GM18909 (cell line): ENCODE data around the gene SPC24.
"Not testable (repeated sequence)": the region's sequence is repeated elsewhere in the genome, so short reads cannot be mapped to it uniquely, and the experiment has no call there.

Source experiments
- ATAC-seq: cut with Tn5 transposase; IDR thresholded peaks from one replicate; pipeline ENCODE4 v1.9.1; 2021; ENCODE audit warnings: mild to moderate bottlenecking; ENCODE audit not compliant: unreplicated experiment, poor library complexity

SPC24 gene

DNA sequence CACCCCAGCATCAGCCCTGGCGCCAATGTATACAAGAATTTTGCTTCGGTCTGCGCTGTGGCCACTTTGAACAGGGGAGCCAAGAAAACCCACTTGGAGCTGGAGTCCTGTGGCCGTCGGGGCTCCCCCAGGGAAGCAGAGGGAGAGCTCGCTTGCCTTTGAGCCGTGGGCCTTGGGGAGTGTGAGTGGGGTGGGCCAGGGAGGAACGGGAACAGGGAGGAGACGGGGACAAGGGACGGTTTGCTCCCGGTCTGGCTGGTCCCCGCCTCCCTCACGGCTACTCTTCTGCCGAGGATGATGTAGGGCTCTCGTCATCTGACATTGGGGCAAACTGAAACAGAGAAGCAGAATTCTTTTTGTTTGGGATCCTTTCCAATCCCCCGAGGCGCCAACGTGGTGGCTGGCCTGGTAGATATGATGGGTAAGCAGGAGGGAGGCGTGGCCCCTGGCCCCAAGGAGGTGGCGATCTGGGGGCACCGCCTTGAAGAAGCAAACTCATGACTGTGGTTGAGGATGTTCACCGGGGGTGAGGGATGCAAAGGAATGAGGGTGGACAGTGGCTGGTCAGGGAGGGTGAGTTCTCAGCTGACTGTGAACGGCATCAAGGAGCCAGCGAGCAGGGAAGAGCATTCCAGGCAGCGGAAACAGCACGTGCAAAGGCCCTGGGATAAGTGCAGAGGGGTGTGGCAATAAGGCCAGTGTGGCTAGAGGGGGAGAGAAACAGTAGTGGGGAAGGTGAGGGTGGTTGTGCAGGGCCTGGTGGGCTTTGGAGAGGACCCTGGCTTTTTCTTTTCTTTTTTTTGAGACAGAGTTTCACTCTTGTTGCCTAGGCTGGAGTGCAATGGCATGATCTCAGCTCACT, 10.9 kb upstream of the SPC24 start:
- no peak for ATAC-seq

GRCh38 chr19:11165486-11166030, 10.0 kb upstream of the SPC24 start:
- no peak for ATAC-seq

DNA sequence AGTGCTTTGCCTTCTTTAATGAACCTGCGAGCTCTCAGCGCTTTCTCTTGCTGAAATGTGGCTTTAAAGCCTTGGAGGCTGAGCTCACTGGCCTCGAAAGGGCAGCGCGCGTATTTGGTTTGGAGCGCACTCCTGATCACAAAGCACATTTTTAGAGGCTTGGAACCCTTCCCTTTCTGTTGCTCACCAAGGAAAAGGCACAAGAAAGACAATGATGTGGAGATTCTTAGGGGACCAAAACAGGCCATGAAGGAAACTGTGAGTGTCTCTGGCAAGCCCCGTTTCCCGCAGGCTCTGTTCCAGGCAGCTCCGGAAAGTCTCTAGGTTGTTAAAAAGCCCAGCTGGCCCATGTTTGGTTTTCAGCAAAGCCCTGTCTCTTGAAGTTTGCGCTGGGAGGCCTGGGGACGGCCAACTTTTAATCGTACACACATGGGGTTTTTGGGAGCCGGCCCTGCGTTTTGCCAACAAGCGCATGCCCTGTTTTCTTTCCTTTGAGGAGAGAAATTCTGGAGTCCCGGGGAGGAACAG, 9.4 kb upstream of the SPC24 start:
- ATAC-seq = no peak

DNA sequence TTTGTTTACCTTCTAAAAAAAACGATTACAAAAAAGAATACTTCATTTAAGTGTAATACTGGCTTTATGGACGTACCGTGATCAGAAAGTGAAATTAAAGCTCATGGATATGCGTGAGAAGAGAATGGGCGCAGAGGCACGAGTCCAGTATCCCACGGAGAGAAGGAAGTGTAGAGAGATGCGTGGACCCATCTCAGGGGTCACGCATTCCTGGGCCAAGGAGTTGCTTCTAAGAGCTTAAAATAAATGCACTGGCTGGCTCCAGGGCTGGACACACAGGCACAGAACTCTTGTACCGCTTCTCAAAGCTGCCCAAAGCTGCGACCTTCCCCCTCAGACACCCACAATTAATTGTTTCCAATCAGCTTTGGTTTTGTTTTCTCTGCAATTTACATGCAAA, 8.7 kb upstream of the SPC24 start:
- ATAC-seq = no peak

- not testable (repeated sequence) for ATAC-seq
Measured at GRCh38 chr19:11160440-11160768, 4.8 kb upstream of the SPC24 start.

GRCh38 chr19:11159598-11160439, 4.2 kb upstream of the SPC24 start:
- no peak for ATAC-seq

- no peak for ATAC-seq
Measured at GRCh38 chr19:11154683-11155047, 917 bp downstream of the SPC24 start.

DNA sequence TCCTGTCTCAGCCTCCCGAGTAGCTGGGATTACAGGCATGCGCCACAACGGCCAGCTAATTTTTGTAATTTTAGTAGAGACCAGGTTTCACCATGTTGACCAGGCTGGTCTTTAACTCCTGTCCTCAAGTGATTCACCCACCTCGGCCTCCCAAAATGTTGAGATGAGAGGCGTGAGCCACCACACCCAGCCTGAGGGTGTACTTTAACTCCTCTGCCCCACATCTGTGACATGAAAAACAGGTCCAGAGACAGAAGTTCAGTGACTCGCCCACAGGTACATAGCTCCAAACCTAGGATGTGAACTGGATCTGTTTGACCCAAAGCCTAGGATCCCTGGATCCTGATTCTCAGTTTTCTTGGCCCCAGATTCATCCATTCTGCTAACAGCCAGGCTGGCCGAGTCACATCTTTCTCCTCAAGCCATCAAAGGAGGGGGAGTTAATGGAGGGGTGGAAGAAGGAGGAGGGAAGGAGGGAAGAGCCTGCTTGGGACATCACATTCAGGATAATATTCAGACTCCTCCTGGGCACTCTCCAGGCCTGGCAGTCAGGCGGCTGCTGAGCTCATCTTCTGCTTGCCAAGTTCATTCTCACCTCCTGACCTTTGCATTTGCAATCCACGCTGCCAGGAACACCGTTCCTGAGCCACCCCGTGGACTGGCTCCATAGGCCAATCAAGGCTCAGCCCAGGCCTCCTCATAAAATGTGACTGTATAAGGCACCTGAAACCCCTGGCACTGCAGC, 3.1 kb downstream of the SPC24 start:
- ATAC-seq = no peak

DNA sequence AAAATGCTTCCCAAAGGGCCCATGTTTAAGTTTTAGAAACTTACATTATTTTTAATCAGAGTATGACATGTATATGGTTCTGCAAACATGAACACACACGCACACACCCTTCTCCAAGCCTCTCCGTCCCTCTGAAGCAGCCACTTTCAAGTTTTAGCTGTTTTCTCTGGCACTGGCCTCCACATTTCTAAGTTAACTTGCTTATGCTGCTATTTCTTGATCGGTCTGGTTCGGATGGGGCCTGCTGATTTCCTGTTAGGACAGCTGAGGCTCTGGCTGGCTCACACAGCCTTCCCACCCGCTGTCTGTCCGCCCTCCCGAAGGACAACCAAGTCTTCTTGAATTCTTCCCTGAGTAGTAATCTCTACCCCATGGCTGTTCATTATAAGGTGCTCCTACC, 4.4 kb downstream of the SPC24 start:
- no peak for ATAC-seq

DNA sequence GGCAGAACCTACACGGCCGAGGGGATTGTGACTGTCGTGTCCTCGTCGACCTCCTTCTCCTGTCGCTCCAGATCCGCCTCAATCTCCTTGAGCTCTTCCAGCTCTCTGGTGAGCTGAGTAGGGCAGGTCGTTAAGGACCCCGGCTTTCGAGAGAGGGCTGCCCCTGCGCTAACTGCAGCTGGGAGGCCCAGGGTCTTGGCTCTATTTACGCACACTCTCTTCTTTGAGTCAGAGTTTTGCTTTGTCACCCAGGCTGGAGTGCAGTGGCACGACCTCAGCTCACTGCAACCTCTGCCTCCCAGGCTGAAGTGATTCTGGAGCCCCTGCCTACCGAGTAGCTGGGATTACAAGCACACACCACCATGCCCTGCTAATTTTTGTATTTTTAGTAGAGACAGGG, 7.6 kb downstream of the SPC24 start:
- ATAC-seq = no peak

DNA sequence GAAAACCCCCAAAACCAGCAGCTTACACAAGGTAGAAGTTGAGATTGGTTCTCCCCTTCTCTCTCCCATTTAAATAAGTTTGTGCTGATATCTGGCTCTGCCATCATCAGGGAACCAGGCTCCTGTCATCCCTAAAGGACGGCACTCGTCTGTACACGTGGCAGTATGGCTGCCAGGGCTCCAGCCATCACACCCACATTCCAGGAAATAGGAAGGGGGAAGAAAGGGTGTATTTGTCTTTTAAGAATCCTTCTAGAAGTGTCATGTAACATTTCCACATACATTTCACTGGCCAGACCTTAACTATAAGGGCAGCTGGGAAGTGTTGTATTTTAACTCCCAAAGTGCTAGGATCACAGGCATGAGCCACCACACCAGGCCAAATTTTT, 10.1 kb downstream of the SPC24 start:
- ATAC-seq = no peak

DNA sequence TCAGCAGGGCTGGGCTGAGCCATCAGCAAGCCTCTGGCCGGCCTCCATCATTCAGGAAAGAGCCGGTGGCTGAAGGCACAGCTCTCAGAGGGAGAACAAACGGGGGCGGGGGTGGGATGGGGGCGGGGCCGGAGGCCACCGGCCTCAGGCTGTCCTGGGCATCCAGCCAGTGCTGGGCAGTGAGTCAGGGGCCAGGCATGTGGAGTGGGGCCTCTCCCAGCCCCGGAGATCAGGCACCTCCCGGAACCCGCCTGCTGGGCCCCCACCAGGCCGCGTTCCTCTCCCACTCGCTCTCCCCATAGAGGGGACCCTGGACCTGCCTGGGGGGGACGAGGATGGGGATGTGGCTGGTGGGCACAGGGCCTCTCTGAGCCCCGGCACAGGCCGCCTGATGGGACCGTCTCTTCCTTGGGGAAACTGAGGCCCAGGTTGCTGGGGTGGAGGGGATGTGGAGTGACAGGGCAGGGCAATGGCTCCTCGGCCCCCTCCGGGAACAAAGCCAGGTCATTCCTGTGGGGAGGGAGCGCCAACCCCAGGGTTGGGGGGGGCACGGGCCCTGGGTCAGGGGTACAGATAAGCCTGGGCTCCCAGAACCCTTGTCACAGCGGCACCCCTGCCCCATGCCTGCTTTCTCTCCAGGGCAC, 12.9 kb downstream of the SPC24 start:
- ATAC-seq = no peak

GRCh38 chr19:11141937-11142527, 13.6 kb downstream of the SPC24 start:
- ATAC-seq = no peak

DNA sequence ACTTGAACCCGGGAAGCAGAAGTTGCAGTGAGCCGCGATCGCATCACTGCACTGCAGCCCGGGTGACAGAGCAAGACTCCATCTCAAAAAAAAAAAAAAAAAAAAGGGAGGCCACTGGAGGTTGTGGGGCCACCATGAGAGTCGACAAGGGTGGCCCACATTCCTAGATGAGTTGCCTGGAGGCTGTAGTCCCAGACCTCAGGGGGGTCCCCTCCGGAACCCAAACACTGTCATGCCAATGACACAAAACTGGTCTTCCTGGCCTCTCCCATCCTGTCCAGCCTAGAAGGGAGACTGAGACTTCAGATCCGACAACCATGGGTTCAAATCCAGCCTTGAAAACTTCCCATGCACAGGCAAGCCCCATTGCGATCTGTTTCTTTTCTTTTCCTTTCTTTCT, 14.7 kb downstream of the SPC24 start:
- ATAC-seq = no peak

DNA sequence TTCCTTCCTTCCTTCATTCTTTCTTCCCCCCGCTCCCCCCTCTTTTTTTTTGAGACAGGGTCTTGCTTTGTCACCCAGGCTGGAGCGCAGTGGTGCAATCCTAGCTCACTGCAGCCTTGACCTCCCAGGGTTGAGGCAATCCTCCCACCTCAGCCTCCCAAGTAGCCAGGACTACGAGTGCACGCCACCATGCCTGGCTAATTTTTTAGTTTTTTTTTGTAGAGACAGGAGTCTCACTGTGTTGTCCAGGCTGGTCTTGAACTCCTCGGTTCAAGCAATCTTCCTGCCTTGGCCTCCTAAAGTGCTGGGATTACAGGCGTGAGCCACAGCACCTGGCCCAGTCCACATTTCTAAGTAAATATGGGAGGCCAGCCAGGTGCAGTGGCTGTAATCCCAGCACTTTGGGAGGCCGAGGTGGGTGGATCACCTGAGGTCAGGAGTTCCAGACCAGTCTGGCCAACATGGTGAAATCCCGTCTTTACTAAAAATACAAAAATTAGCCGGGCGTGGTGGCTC, 15.5 kb downstream of the SPC24 start:
- ATAC-seq = not testable (repeated sequence)

DNA sequence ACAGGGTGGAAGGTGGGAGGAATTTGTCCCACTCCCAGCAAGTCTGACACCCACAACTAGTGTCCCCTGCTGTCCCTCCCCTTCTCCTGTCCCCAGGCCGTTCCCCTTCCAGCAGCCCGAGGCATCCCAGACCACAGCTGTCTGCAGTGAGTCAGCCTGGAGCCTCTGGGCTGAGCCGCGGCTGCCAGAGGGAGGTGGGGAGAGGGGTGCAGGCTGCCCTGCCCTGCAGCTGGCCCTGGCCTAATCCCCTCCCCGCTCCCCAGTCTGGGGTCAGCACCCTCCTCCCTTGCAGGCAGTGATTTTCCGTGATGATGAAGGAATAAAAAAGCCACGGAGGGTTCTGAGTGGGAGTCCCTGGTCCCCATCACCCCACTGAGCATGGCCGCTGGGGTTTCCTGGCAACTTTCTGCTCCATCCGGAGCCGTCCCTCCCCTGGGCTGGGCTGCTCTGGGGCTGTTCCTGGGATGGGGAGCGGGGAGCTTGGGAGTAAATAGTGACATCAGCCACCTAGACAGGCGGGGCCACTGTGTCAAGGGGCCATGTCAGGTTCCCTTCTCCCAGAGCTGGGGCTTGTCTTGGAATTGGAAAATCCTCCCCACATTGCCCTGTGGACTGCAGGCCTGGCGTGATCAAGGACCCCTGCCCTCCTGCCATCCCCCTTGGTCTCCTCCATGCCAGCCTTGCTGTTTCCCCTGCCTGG, 16.8 kb downstream of the SPC24 start:
- no peak for ATAC-seq

DNA sequence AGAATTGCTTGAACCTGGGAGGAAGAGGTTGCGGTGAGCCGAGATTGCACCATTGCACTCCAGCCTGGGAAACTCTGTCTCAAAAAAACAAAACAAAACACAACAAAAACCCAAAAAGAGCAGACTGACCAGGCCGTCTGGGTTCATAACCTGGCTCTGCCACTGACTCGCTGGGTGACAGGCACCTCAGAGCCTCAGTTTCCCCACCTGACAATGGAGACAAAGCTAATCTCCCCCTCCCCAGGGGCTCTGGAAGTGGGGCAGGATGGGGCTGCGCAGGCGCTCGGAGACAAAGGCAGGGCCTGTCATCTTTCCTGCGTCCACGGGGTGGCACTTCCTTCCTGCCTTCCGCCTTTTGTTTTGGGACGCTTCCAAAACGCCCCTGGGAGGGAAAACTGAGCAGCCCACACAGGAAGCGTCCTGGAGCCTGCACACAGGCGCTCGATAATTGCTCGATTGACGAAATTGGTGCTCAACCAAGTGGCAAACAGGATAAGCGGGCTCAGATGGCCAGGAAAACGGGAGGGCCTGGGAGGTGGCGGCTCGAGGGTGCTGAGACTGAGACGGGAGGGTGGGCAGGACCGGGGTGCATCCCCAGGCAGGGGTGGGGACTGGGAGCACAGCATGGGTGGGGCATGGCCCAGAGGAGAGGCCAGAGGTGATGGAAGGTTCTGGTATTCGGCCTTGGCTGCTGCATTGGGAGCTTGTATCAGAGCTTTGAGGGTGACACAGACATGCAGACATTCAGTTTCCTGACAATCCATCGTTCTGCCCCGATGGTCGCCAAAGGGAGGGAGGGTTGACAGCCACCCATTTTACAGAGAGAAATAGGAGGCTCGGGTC, 17.8 kb downstream of the SPC24 start:
- no peak for ATAC-seq
